HG03159 (cell line): ENCODE data around the gene LINC00305.

Experiments used
- ATAC-seq: cut with Tn5 transposase; IDR thresholded peaks from one replicate; pipeline ENCODE4 v1.9.1; 2021; ENCODE audit warnings: mild to moderate bottlenecking, moderate library complexity; ENCODE audit not compliant: unreplicated experiment

The LINC00305 gene

DNA sequence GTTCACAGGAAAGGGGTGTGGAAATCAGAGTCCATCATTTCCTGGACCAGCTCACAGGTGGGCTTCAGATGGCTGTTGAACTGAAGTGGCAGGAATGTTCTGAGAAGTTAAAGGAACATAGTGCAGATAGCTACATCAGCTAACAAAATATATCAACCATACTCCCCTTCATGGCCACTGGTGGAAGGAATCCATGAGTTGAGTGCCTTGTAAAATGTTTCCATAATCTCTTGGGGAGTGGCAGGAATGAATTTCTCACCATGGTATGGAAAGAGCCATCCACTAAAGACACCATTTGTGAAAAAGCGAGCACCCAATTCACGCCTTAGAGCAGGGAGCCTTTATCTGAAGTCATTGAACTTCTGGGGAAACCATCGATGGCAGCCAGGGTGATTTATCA is at the start of gene LINC00305:
Gene LINC00305 (minus strand): TSS at position 101 of the 400 bp plus-strand sequence.
- ATAC-seq, result no peak

DNA sequence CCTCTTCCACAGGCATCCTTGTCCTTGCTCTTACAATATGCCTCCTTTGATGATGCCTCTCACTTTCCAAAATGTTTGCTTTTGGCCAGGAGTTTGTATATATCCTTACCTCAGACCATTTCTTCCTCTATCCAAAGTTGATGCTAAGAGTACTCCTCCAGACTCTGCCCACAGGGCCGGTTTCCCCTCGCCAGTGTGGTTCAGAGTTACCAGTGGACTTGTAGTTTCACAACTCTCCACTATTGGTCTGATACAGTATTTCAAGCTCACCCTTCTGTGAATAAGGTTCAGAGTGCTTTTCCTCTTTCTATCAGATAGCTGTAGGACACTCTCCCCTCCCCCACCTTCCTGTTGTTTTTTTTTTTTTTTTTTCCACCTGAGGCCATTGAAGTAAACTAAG is 42.2 kb upstream of the LINC00305 start:
- no peak for ATAC-seq

DNA sequence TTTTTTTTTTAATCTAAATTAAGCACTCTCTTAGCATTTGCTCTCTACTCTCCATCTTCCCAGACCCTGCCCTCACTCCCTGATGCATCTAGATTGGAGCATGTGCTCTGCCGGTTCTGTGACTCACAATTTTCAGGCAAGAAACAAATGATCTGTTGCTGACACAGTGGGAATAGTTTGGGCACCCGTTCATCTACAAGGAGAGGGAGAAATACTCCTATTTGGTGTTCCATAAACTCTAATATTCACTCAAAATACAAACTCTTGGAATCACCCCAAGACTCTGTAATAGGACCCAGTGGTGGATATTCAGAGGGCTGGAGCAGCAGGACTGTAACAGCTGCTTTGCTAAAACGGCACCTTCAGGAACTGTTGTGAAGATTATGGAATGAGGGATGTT is 37.1 kb upstream of the LINC00305 start:
- no peak for ATAC-seq

GRCh38 chr18:64183665-64184064 is 34.8 kb upstream of the LINC00305 start:
- ATAC-seq, result no peak

- ATAC-seq, result no peak
These were observed 31.7 kb upstream of the LINC00305 start for GRCh38 chr18:64180617-64181016.

GRCh38 chr18:64180171-64180570 is 31.3 kb upstream of the LINC00305 start:
- no peak for ATAC-seq

DNA sequence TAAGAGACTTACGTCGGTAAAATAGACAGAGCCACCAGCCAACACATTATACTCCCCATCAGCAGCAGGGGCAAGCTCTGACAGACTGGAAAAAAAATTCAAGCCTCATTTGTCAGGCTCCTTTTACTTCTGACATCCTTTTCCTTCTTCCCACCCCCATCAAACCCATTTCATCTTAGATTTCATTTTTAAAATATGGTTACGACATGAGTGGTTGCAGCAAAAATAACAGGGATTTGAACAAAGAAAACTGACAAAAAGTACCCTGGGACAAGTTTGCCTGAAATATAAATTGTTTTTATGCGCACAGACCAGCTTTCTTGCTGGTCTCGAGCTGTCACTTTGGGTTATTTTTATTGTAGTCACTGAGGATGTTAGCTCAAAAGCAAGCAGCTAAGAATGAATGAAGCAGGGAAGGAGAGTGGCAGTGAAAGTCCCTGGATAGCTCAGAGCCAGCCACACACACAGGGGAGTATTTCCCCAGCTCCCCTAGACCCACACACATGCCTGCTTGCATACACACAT is 30.7 kb upstream of the LINC00305 start:
- ATAC-seq, result no peak

- ATAC-seq, result no peak
These were observed 30.0 kb upstream of the LINC00305 start for GRCh38 chr18:64178860-64179259.

DNA sequence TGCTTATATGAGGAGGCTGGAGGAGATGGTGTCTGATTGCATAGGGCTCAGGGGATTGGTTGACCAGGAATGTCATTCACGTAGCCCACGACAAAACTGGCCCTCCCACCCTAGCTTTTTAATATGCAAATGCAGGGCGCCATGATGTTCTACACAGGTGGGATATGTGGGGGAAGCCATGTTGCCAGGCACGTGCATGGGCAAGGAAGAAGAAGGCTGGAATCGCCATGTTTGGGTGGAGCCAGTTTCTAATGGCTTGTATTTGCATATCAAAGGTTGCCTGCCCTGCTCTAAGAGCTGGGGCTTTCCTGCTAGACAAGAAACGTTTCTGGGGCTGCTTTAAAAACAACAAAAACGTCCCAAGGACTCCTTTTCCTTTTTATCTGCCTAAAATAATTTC is 26.5 kb upstream of the LINC00305 start:
- no peak for ATAC-seq

DNA sequence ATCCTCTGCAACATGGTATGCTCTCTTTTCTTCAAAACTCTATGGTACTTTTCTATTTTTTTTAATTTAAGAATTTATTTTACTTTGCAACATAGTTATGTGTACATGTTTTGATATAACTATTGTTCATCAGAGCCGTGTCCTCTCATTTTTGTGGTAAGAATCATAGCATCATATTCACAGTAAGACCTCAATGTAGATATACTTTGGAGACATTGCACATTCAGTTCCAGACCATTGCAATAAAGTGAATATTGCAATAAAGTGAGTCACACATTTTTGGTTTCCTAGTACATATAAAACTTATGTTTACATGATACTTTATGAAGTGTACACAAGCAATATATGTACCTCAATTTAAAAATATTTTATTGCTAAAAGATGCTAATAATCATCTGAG is 22.7 kb upstream of the LINC00305 start:
- no peak for ATAC-seq

- no peak for ATAC-seq
These were observed 18.6 kb upstream of the LINC00305 start for GRCh38 chr18:64167408-64167925.

GRCh38 chr18:64165906-64166305 is 17.0 kb upstream of the LINC00305 start:
- no peak for ATAC-seq

GRCh38 chr18:64164883-64165282 is 16.0 kb upstream of the LINC00305 start:
- no peak for ATAC-seq

- no peak for ATAC-seq
These were observed 1.1 kb upstream of the LINC00305 start for GRCh38 chr18:64149916-64150438.

DNA sequence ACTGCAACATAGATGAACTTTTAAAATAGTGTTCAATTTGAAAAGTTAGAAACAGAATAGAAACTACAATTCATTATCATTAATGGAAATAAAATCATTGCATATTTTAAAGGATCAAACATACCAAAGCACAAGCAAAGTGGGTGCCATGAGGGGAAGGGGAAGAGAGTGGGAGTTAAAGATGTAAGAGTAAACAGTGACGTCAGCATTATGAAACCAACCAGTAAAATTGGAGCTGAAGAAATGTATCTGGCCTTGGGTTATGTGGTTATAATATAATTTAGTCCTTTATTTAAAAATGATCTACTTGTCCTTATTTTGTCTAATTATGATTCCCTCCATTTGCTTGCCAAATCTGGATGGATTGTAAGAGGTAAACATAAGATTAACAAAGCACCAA is 6.0 kb downstream of the LINC00305 start:
- ATAC-seq, result no peak

GRCh38 chr18:64137914-64138313 is 11.0 kb downstream of the LINC00305 start:
- no peak for ATAC-seq

GRCh38 chr18:64134044-64134747 is 14.7 kb downstream of the LINC00305 start:
- no peak for ATAC-seq

- ATAC-seq, result no peak
These were observed 16.0 kb downstream of the LINC00305 start for GRCh38 chr18:64132871-64133270.

- ATAC-seq, result no peak
These were observed 17.6 kb downstream of the LINC00305 start for GRCh38 chr18:64131314-64131713.

DNA sequence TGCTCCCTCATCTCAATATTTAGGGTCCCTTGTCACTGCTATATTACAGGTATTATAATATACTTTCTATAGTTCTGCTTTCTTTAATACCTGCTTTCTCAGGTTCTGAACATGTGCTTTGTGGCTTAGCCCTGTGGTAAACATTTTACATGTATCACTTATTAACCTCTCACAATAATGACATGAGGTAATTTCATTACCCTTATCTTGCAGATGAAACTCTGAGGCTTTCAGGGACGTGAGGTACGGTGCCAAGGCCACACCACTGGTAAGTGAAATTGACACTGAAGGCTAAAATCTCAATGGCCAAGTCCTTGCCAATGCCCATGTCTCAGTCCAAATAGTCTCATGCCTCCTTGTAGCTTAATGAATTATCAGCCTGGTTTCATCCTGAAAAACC is 21.7 kb downstream of the LINC00305 start:
- ATAC-seq, result peak; percentile 89

GRCh38 chr18:64119916-64120315 is 29.0 kb downstream of the LINC00305 start:
- no peak for ATAC-seq

- ATAC-seq, result no peak
These were observed 30.5 kb downstream of the LINC00305 start for GRCh38 chr18:64118406-64118805.
